ENCODE data around the gene KRTAP12-3. TPM values are rescaled to one million over a fixed set of nuclear protein-coding genes. Genes with fewer than 3 reads are reported as not detected.
"Not testable (repeated sequence)": the region's sequence is repeated elsewhere in the genome, so short reads cannot be mapped to it uniquely, and the experiment has no call there.

KRTAP12-3 gene
- total and polyA plus RNA-seq, 8 donors, result not detected

- Histone ChIP-seq H3K27ac (no peak overlapping the region), H3K9me3 (peaks cover 3 to 35% of the 10 kb centered on the region in 2 donors), H3K36me3 (no peaks in the 10 kb centered on the region), H3K27me3 (peaks cover 0 to 14% of the 10 kb centered on the region in 2 donors), H3K4me1 (no peaks in the 10 kb centered on the region), H3K4me3 (no peak overlapping the region)
- ATAC-seq (no peak), DNase-seq (no peak)
- no peak for TF ChIP-seq CTCF (IDR thresholded peaks at IDR 0.05)
- intact Hi-C loops (cut with DNase I), result no loop called here
These were observed 37.8 kb upstream of the KRTAP12-3 start for GRCh38 chr21:44619886-44620285.

GRCh38 chr21:44623575-44623974 lies 34.2 kb upstream of the KRTAP12-3 start:
- H3K4me1 ChIP-seq, result no peaks in the 10 kb centered on the region
- ATAC-seq (no peak), DNase-seq (no peak)
- no peak overlapping the region for H3K27ac ChIP-seq
- H3K36me3 ChIP-seq, result no peaks in the 10 kb centered on the region
- H3K4me3 ChIP-seq, result no peak overlapping the region
- peaks cover 3 to 40% of the 10 kb centered on the region in 2 donors for H3K9me3 ChIP-seq
- intact Hi-C loops (cut with DNase I), result no loop called here
- H3K27me3 ChIP-seq, result peaks cover 0 to 23% of the 10 kb centered on the region in 2 donors
- no peak for TF ChIP-seq CTCF (IDR thresholded peaks at IDR 0.05)

- H3K4me1 ChIP-seq, result no peaks in the 10 kb centered on the region
- TF ChIP-seq CTCF (IDR thresholded peaks at IDR 0.05), result no peak
- H3K36me3 ChIP-seq, result no peaks in the 10 kb centered on the region
These were observed 32.0 kb upstream of the KRTAP12-3 start for GRCh38 chr21:44625756-44626155.

GRCh38 chr21:44626262-44626661 lies 31.5 kb upstream of the KRTAP12-3 start:
- Histone ChIP-seq H3K27ac (no peak overlapping the region), H3K4me3 (no peak overlapping the region), H3K9me3 (peaks cover 3 to 33% of the 10 kb centered on the region in 2 donors), H3K36me3 (no peaks in the 10 kb centered on the region), H3K27me3 (peaks cover 0 to 26% of the 10 kb centered on the region in 2 donors), H3K4me1 (no peaks in the 10 kb centered on the region)
- TF ChIP-seq CTCF (IDR thresholded peaks at IDR 0.05), result no peak
- DNase-seq (peak in 1 of 4 donors; percentile 64), ATAC-seq (no peak)
- intact Hi-C loops (cut with DNase I), result no loop called here

More at GRCh38 chr21:44625756-44626155, 32.0 kb upstream of the KRTAP12-3 start:
- Histone ChIP-seq H3K27me3 (peaks cover 0 to 26% of the 10 kb centered on the region in 2 donors), H3K27ac (no peak overlapping the region), H3K9me3 (peaks cover 3 to 32% of the 10 kb centered on the region in 2 donors), H3K4me3 (no peak overlapping the region)
- no peak for DNase-seq
- no peak for ATAC-seq
- intact Hi-C loops (cut with DNase I), result no loop called here

GRCh38 chr21:44626673-44627143 lies 31.0 kb upstream of the KRTAP12-3 start, which contains the start of gene KRTAP10-9:
Gene KRTAP10-9 (plus strand): TSS chr21:44627093. CDS start chr21:44627172, 79 bp downstream.
- peaks cover 3 to 37% of the 10 kb centered on the region in 2 donors for H3K9me3 ChIP-seq
- no peaks in the 10 kb centered on the region for H3K36me3 ChIP-seq
- intact Hi-C loops (cut with DNase I), result no loop called here
- no peak for TF ChIP-seq CTCF (IDR thresholded peaks at IDR 0.05)
- H3K4me3 ChIP-seq, result no peak within 1 kb of the TSS
- no peak within 1 kb of the TSS for H3K27ac ChIP-seq
- peaks cover 0 to 26% of the 10 kb centered on the region in 2 donors for H3K27me3 ChIP-seq
- DNase-seq, result peak in 1 of 4 donors; percentile 31
- H3K4me1 ChIP-seq, result no peaks in the 10 kb centered on the region
- no peak for ATAC-seq

- DNase-seq, result peak in 1 of 4 donors; percentile 39
- H3K27ac ChIP-seq; ATAC-seq; H3K4me1 ChIP-seq; H3K4me3 ChIP-seq; H3K36me3 ChIP-seq; intact Hi-C loops (cut with DNase I): not testable (repeated sequence)
- peaks cover 0 to 26% of the 10 kb centered on the region in 2 donors for H3K27me3 ChIP-seq
- peaks cover 3 to 43% of the 10 kb centered on the region in 2 donors for H3K9me3 ChIP-seq
These were observed 30.4 kb upstream of the KRTAP12-3 start for GRCh38 chr21:44627181-44627822.

- Histone ChIP-seq H3K9me3 (peaks cover 3 to 47% of the 10 kb centered on the region in 2 donors), H3K27me3 (peaks cover 0 to 26% of the 10 kb centered on the region in 2 donors)
- H3K36me3 ChIP-seq; H3K4me3 ChIP-seq; ATAC-seq; H3K27ac ChIP-seq; H3K4me1 ChIP-seq; intact Hi-C loops (cut with DNase I): not testable (repeated sequence)
- DNase-seq, result peak in 1 of 4 donors; percentile 34
These were observed 29.9 kb upstream of the KRTAP12-3 start for GRCh38 chr21:44627831-44628233.

Data from left lung (tissue), 10 donors.